GM03348 (cell line): ENCODE results near the gene MAGED2.
"Not testable (repeated sequence)": the region's sequence is repeated elsewhere in the genome, so short reads cannot be mapped to it uniquely, and the experiment has no call there.

ENCODE experiments used
- DNase-seq: peaks from one replicate; pipeline ENCODE4 v3.0.0; 2012; ENCODE audit warnings: low spot score

MAGED2 gene

DNA sequence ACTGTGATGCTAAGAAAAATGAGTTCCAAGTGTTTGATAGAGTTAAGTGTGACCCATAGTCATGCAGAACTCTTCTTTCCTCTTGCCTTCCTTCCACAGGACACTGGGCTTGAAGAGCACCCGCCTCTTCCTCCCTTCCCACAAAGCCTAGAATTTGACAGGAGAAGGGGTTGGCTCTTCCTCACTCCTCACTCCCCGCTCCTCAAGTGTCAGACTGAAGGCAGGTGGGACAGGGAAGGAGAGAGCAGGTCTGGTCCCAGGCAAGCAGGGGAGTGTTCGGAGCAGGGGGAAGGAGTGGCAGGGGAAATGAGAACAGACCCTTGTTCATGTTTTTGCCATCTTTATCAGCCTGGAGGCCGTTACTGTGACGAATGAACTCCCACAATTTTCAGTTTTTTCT lies 10.7 kb downstream of the MAGED2 start:
- DNase-seq: no peak

DNA sequence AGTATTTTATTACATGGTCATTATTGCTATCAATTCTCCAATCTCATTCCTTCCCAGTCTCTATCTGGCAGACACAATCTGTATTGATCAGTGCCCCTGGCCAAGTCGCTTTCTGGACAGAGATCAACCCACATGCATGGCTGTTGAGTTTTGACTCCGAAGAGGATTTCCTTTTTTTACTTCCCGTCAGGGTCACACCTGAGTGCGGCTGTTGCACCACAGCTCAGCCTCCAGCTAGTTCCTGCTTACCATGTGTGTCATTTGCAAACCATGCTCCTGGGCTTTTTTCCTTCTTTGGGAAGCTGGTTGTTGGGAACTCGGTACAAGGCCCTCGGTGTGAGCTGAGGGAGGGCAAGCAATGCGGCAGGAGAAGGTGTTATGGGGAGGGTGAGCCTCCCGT lies 11.7 kb downstream of the MAGED2 start:
- no peak for DNase-seq

DNA sequence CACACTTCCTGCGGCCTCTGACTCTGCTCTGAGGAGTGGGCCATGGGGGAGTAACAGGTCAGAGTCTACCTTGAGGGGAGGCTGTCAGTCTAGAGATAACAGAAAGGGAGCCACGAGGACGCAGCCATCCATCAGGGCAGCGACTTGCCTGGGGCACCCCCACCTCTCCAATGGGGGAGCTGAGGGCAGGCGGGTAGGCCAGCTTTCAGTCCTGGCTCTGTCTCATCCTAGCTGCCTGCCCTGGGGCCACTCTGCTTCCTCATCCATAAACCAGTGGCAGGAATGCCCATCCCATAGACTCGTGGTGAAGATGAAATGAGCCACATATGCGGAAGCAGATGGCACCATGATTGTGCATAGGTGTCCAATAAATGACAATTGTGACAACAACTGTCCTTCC lies 13.2 kb downstream of the MAGED2 start:
- no peak for DNase-seq

DNA sequence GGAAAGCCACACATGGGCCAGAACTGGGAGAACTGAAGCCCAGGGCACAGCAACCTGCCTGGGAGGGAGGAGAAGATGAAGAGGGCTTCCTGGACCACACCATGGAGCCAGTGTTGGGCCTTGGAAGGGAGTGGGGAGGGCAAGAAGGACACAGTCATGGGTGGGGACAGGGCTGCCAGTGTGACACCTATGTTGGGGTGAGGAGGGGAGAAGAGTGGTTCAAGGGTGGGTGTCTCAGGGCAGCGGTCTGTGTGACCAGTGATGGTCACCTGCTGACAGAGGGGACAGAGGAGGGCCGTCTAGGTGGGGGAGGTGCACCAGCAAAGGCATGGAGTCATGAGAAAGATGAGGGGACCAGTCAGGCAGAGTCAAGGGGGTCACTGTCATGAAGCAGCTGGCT lies 13.8 kb downstream of the MAGED2 start:
- no peak for DNase-seq

DNA sequence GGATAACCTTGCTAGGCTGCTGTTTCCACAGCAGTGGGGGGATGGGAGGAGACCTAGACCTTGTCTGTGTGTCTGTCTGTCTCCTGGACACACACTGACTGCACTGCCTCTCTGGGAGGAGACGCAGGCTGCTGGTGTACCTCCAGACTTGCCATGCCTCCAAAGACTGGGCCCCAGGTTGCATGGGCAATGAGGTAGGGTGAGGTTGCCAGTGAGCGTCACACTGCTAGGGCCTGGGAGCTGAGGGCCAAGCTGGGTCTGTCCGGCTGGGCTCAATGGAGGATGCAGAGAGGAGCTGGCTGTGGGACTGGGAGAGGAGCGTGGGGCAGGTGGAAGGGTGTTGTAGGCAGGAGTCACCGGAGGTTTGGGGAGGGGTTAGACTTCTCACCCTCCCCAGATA lies 16.6 kb downstream of the MAGED2 start:
- no peak for DNase-seq

DNA sequence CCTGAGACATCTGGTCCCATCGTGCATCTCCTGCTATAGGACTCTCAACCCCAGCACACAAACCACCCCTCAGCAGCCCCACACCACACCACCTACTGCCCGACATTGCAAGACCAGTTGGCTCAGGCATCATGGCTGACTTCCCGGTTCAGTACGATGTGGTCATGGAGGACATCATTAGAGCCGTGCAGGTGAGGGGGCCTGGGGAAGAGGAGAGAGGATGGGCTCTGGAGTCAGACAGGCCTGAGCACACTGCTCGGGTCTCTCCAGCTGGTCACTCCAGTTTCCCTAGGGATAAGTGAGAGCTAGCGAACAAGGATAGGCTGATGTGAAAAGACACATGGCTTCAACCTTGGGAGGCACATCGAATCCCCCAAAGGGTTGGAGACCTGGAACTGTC lies 17.2 kb downstream of the MAGED2 start:
- no peak for DNase-seq

DNA sequence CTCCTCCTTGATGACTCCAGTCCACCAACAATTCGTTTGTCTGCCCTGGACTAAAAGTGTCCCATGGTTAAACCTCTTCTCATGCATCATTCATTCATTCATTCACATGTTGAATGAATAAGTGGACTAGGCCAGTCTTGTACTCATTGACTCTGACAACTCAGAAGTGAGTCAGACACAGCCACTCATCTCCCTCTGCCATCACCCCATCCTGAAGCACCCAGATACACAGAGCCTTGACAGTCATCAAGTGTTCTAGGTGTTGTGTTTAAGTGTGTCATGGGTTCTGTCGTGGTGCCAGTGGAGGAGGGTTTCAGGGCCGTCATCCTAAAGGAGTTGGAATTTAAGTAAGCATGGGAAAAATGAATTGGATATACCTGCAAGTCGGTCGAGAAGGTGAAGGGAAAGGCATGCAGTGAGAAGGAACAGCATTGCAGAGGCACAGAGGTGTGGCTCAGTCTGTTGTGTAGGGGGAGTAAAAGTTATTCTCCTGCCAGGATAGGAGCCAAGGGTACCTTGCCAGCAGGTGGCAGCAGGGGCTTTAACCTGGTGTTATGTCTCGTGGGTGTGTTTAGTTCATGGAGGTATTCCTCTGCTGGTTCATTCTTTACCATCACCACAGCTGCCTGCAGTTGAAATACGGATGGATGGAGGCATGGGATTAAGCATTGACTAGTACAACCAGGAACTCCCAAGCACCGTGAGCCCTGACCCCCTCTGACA lies 18.3 kb downstream of the MAGED2 start:
- no peak for DNase-seq

DNA sequence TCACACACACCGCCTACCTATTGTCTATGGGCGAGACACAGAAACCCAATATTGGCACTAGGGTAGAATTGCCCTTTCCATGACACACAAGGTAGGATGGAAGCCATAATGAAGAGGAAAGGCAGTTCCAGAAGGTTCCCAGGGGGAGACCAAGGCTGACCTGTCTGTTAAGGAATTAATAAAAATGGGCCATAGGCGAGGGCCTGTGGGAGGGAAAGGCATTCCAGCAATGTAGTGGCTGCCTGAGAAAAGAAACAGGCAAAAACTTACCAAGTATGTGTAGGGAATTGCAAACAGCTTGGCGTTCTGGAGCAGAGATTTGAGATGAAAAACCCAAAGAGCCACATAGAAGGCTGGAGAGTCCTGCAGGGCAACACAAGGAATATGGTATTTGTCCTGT lies 19.1 kb downstream of the MAGED2 start:
- DNase-seq: no peak

DNA sequence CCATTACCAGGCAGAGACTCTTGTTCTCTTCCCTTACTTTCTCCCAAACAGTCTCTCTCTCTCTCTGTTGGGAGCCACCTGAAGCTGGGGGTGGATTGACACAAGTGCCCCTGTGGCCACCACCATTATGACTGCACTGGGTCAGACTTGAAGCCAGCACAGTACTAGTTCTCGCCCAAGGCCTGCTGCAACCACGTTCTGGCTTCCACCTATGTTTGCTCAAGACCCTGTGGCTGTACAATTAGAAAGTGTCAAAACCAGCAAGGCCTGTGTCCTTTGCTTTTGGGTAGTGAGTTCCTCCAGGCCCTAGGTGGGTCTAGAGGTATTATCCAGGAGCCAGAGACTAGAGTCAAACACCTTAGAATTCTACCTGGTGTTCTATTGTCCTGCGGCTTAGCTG lies 31.0 kb downstream of the MAGED2 start:
- no peak for DNase-seq

DNA sequence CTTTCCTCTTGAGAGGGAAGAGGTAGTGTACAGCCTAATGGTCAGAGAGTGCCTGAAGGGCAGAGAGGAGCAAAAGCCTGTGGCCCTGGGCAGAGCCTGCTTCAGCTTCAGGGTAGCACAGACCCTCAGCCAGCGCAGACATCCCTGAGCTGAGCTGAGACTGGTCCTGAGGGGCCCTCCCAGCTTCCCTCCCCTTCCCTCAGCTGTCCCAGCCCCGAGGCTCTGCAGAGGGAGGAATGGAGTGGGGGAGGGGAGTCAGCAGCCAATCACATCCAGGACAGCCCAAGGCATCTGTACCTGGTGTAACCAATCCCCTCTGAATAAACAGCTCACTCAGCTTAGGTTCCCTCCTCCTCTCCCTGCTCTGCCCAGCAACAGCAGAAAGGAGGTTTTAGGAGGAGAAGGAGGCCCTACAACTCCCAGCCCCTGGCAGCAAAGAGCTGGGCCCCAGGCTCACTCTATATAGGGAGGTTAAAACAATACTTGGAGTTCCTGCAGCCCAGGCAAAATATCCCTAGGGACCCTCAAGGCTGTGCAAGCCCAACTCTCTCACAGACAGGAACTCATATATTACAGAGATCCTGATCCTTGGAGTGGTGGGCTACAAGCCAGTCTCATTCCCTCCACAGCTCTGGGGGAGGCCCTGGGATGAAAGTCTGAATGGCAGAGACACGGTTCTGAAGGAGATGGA lies 33.8 kb downstream of the MAGED2 start:
- not testable (repeated sequence) for DNase-seq

DNA sequence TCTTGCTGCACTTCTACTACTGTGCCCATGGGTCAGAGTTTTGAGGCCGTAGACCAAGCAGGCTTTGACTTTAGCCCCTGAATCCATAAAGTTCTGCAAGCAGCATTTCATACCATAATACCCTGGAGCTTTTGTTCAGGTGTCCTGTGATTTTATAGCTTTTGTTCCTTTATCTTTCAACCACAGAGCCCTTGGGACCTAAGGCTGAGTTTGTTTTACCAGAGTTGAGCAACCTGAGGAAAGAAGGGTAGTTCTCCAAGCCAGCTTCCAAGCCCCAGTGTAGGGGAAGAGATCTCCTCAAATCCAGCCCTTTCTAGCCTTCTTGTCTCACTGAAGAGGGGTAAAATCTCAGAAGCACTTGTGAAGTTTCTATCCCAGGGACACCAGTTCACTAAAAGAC lies 35.1 kb downstream of the MAGED2 start:
- no peak for DNase-seq

DNA sequence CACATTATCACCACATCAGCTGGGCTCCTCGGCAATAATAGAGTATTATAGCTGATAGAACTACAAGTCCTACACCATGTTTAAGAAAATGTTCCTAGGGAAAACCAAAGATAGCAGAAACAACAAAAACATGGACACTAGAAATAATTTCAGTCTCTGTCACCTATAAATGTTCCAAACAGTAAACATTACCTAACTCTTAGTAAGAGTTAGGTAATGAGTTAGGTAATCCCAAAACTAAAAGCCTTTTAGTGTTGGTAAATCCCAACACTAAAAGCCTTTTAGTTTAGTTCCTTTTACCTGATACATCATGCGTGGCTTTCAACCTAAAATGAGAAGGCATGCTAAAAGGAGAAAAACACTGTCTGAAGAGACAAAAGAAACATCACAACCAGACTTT lies 35.5 kb downstream of the MAGED2 start:
- no peak for DNase-seq

DNA sequence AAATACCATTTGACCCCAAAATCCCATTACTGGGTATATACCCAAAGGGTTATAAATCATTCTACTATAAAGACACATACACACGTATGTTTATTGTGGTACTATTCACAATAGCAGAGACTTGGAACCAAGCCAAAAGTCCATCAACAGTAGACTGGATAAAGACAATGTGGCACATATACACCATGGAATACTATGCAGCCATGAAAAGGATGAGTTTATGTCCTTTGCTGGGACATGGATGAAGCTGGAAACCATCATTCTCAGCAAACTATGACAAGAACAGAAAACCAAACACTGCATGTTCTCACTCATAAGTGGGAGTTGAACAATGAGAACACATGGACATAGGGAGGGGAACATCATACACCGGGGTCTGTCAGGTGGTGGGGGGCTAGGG lies 40.2 kb downstream of the MAGED2 start:
- DNase-seq: not testable (repeated sequence)

DNA sequence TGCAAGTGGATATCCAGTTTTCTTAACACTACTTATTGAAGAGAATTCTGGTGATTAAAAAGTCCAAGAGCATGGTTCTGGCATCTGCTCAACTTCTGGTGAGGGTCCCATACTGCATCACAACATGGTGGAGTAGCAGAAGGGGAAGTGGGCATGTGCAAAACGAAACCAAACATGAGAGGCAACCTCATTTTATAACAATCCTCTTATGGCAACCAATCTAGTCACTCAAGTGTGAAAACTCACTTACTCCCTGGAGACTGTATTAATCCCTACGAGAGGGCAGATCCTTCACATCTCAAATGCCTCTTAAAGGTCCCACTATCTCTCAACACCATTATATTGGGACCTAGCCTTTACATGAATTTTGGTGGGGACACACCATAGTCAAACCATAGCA lies 57.7 kb downstream of the MAGED2 start:
- no peak for DNase-seq
